ENCODE measurements around the gene TPGS1. TPM values are rescaled to one million over a fixed set of nuclear protein-coding genes. Genes with fewer than 3 reads are reported as not detected.

The TPGS1 gene
- total RNA-seq, 1 donor from 2014 or later, result 11.2 TPM

DNA sequence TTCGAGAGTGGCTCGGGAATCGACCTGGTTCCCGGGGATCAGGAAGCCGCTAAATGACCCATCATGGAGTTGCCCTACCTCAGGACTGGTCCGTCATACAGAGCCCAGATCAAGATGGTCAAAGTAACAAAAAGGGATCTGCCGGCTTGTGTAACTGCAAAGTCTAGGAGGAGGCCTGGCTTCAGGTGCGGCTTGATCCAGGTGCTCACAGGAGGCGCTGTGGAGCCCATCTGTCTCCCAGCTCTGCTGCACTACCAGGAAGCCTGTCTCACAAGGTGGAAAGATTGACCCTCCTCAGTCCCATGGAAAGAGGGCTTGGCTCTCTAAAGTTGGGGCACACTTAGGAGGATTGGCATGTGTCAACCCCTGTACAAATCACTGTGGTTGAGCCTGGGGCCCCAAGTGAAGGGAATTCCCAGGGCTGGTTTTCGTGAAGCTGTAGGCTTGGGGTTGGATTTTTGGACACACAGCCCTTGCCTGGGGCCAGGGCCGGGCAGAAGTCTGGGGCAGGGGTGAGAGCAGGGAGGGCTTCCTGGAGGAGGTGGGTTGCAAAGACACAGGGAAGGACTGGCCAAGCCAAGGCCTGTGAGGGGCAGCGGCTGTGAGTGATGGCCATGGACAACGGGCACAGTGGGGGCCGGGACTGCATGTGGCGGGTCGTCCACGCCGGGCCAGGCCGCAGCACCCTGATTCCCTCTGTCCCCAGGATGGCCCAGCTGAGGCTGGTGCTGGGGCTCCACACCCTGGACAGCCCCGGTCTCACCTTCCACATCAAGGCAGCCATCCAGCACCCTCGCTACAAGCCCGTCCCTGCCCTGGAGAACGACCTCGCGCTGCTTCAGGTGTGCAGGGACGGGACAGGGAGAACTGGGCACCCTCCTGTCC lies 40.8 kb downstream of the TPGS1 start:
- H3K4me3 ChIP-seq, result no peak overlapping the region
- no peak overlapping the region for H3K27ac ChIP-seq (replicated peaks)
- H3K4me1 ChIP-seq, result peaks cover 13% of the 10 kb centered on the region
- no peaks in the 10 kb centered on the region for H3K36me3 ChIP-seq
- no peaks in the 10 kb centered on the region for H3K27me3 ChIP-seq (ENCODE audit: low read depth)
- H3K9me3 ChIP-seq (replicated peaks), result no peaks in the 10 kb centered on the region
- TF ChIP-seq CTCF (IDR thresholded peaks at IDR 0.05; ENCODE audit: borderline replicate concordance), result no peak
- intact Hi-C loops (cut with micrococcal nuclease), result no loop called here
- no peak for DNase-seq

DNA sequence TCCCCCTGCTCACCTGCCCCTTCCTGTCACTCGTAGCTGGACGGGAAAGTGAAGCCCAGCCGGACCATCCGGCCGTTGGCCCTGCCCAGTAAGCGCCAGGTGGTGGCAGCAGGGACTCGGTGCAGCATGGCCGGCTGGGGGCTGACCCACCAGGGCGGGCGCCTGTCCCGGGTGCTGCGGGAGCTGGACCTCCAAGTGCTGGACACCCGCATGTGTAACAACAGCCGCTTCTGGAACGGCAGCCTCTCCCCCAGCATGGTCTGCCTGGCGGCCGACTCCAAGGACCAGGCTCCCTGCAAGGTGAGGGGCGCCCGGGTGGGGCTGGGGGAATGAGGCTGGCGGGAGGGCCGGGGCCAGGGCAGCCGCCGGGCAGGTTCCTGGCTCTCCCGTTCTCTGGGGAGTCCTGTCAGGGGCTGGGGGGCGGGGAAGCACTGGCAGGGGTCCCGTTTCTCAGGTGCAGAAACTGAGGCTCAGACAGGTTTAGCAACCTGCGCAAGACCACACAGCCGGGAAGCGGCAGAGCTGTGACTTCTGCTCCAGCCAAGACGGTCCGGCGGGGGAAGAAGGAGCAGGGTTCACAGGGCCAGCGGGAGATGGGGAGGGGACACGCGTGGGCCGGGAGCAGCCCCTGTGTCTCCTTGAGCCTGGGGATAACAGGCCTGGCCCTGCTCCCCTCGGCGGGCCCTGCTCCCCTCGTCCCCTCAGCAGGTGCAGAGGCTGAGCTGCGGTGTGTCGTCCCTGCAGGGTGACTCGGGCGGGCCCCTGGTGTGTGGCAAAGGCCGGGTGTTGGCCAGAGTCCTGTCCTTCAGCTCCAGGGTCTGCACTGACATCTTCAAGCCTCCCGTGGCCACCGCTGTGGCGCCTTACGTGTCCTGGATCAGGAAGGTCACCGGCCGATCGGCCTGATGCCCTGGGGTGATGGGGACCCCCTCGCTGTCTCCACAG lies 41.9 kb downstream of the TPGS1 start:
- Histone ChIP-seq H3K36me3 (no peaks in the 10 kb centered on the region), H3K4me1 (peaks cover 6% of the 10 kb centered on the region), H3K27ac (replicated peaks) (no peak overlapping the region), H3K9me3 (replicated peaks) (no peaks in the 10 kb centered on the region), H3K4me3 (no peak overlapping the region), H3K27me3 (ENCODE audit: low read depth) (no peaks in the 10 kb centered on the region)
- intact Hi-C loops (cut with micrococcal nuclease), result no loop called here
- DNase-seq, result no peak
- no peak for TF ChIP-seq CTCF (IDR thresholded peaks at IDR 0.05; ENCODE audit: borderline replicate concordance)

DNA sequence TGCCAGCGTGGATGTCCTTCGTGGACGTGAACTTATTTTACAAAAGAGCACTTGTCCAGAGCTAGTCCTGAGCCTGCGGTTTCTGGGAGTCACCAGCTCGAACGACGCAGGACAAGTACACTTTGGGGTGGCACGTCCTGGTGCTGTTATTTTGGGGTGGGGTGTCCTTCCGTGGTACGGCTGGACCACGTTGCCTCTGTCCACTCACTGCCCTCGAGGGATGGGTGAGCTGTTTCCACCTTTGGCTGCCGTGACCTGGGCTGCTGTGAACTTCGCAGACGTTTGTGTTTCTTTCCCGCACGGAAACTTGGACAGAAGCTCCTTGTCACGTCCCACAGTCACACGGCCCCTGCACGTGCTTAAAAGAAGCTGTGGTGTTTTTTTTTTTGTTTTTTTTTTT lies 47.5 kb downstream of the TPGS1 start:
- TF ChIP-seq CTCF (IDR thresholded peaks at IDR 0.05; ENCODE audit: borderline replicate concordance), result no peak
- intact Hi-C loops (cut with micrococcal nuclease), result no loop called here
- H3K4me1 ChIP-seq, result peaks cover 39% of the 10 kb centered on the region

DNA sequence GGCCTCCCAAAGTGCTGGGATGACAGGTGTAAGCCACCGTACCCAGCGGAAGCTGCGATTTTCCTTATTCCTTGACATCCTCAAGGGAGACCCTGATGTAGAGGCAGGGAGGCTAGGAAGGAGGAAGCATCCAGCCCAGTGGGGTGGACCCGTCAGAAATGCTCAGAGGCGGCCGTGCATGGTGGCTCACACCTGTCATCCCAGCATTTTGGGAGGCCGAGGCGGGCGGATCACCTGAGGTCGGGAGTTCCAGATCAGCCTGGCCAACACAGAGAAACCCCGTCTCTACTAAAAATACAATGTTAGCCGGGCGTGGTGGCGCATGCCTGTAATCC lies 48.1 kb downstream of the TPGS1 start:
- intact Hi-C loops (cut with micrococcal nuclease), result no loop called here

More for the DNA sequence above, 47.5 kb downstream of the TPGS1 start:
- Histone ChIP-seq H3K27ac (replicated peaks) (peak overlapping the region; percentile 80), H3K9me3 (replicated peaks) (no peaks in the 10 kb centered on the region), H3K27me3 (ENCODE audit: low read depth) (no peaks in the 10 kb centered on the region), H3K4me3 (no peak overlapping the region), H3K36me3 (no peaks in the 10 kb centered on the region)
- no peak for DNase-seq

More for the DNA sequence above, 48.1 kb downstream of the TPGS1 start:
- Histone ChIP-seq H3K4me1 (peaks cover 39% of the 10 kb centered on the region), H3K9me3 (replicated peaks) (no peaks in the 10 kb centered on the region), H3K27me3 (ENCODE audit: low read depth) (no peaks in the 10 kb centered on the region), H3K36me3 (no peaks in the 10 kb centered on the region), H3K4me3 (no peak overlapping the region), H3K27ac (replicated peaks) (peak overlapping the region; percentile 80)
- no peak for DNase-seq
- TF ChIP-seq CTCF (IDR thresholded peaks at IDR 0.05; ENCODE audit: borderline replicate concordance), result no peak

All from left ventricle myocardium inferior (tissue), 1 donor.